HepG2 (cell line): ENCODE data around the gene BAIAP2L1. TPM values are rescaled to one million over a fixed set of nuclear protein-coding genes. Genes with fewer than 3 reads are reported as not detected.

Experiments used
- ARID2 ChIP-seq: sonication (generic); formaldehyde crosslinking; IDR thresholded peaks from 2 replicates; pipeline ENCODE4 v1.8.1; 2022; ENCODE audit warnings: mild to moderate bottlenecking, missing genetic modification reagents, borderline replicate concordance
- ATF6 ChIP-seq: sonication (generic); formaldehyde crosslinking; conservative IDR thresholded peaks from 2 replicates; pipeline ENCODE4 v1.4.0; 2020; ENCODE audit warnings: missing genetic modification reagents
- CREB1 ChIP-seq, 2 experiments: fragments of 450-650 bp in 1 of 2; IDR thresholded peaks; 2 replicates each; pipeline ENCODE4 v1.6.1; 2016 to 2017; ENCODE audit warnings: control low read depth in 1 of 2, mild to moderate bottlenecking in 1 of 2, missing compliant biosample characterization in 1 of 2, missing genetic modification characterization in 1 of 2
- FOXA1 ChIP-seq, 2 experiments: fragments of 450-650 bp in 1 of 2; sonication (generic) in 1 of 2; formaldehyde crosslinking in 1 of 2; IDR thresholded peaks; 2 replicates each; pipeline versions ENCODE4 v1.4.0 to v1.6.1; 2016 to 2020; ENCODE audit warnings: missing genetic modification reagents in 1 of 2
- HBP1 ChIP-seq: IDR thresholded peaks from 2 replicates; pipeline ENCODE4 v1.6.1; 2016; ENCODE audit warnings: low read depth, control low read depth
- HDAC2 ChIP-seq: sonication (generic); formaldehyde crosslinking; IDR thresholded peaks from 2 replicates; pipeline ENCODE4 v1.4.0; 2020; ENCODE audit warnings: missing genetic modification reagents
- IKZF1 ChIP-seq: fragments of 450-650 bp; IDR thresholded peaks from 2 replicates; pipeline ENCODE4 v1.7.1; 2016
- PRDM10 ChIP-seq: sonication (generic); formaldehyde crosslinking; IDR thresholded peaks from 2 replicates; pipeline ENCODE4 v1.4.0; 2020; ENCODE audit warnings: low read depth, missing genetic modification reagents
- SMC3 ChIP-seq: IDR thresholded peaks from 2 replicates; pipeline ENCODE4 v1.6.1; 2011; ENCODE audit warnings: low read length, improper control_type of control experiment
- TCF12 ChIP-seq, 2 experiments: fragments of 450-650 bp in 1 of 2; sonication (generic) in 1 of 2; formaldehyde crosslinking in 1 of 2; IDR thresholded peaks; 2 replicates each; pipeline versions ENCODE4 v1.6.1 to v1.8.0; 2017 to 2022; ENCODE audit warnings: antibody characterized with exemption in 1 of 2, mild to moderate bottlenecking in 1 of 2, missing genetic modification reagents in 1 of 2, moderate library complexity in 1 of 2
- THAP11 ChIP-seq: IDR thresholded peaks from 2 replicates; pipeline ENCODE4 v1.6.1; 2016; ENCODE audit warnings: missing biosample characterization, missing genetic modification reagents
- ZNF18 ChIP-seq: sonication (generic); formaldehyde crosslinking; IDR thresholded peaks from 2 replicates; pipeline ENCODE4 v1.8.0; 2022; ENCODE audit warnings: mild to moderate bottlenecking, missing genetic modification reagents; ENCODE audit not compliant: insufficient replicate concordance
- ZNF382 ChIP-seq: sonication (generic); formaldehyde crosslinking; IDR thresholded peaks from 2 replicates; pipeline ENCODE4 v1.5.0; 2020; ENCODE audit warnings: missing genetic modification reagents, mild to moderate bottlenecking, borderline replicate concordance
- ZNF652 ChIP-seq: IDR thresholded peaks from 2 replicates; pipeline ENCODE4 v1.6.1; 2016; ENCODE audit warnings: low read depth, borderline replicate concordance
- ZNF720 ChIP-seq: sonication (generic); formaldehyde crosslinking; IDR thresholded peaks from 2 replicates; pipeline ENCODE4 v1.4.0; 2020; ENCODE audit warnings: missing genetic modification reagents
- ZNF724P ChIP-seq: sonication (generic); formaldehyde crosslinking; IDR thresholded peaks from 2 replicates; pipeline ENCODE4 v1.8.0; 2022; ENCODE audit warnings: missing genetic modification reagents, borderline replicate concordance
- polyA plus RNA-seq, 8 experiments: library from polyadenylated mRNA; depleted of rRNA in 3 of 8; stranded (reverse) in 7 of 8; unstranded in 1 of 8; fragments of >200 nt; fragmentation: Illumina TruSeq in 4 of 8; extraction: Trizol in 4 of 8; gene quantifications; 2 replicates each; pipeline versions ENCODE4 v1.2.1 to v1.2.3, GENCODE V29; 2011 to 2016; ENCODE audit warnings: low read depth in 4 of 8, missing spikeins in 1 of 8, mixed read lengths in 1 of 8; ENCODE audit not compliant: insufficient read depth in 1 of 8
- total RNA-seq, 5 experiments: library from RNA; depleted of rRNA; stranded (reverse); fragments of >200 nt; fragmentation: Illumina TruSeq; extraction: Trizol; gene quantifications; 2 replicates each; pipeline ENCODE4 v1.2.3, GENCODE V29; 2016; ENCODE audit warnings: low read depth in 1 of 5

BAIAP2L1 gene
- total and polyA plus RNA-seq, 2 of the 13 experiments (the other 11 are each of a cell fraction or from before 2014, with no cell fraction given) = 13.0 to 21.5 TPM

- TF ChIP-seq HBP1 (CRISPR knock-in tag) = peak; percentile 63
- no peak for TF ChIP-seq IKZF1
- no peak; the same call in 1 of the 2 replicates for TF ChIP-seq ZNF724P (CRISPR knock-in tag)
- peak; percentile 76 for TF ChIP-seq THAP11 (CRISPR knock-in tag)
- no peak for TF ChIP-seq ARID2 (CRISPR knock-in tag)
- TF ChIP-seq ATF6 (CRISPR knock-in tag) = no peak
- TF ChIP-seq CREB1 (IDR thresholded peaks at IDR 0.05) = peak; percentile 100
- peak; percentile 98 for TF ChIP-seq CREB1 (CRISPR knock-in tag; IDR thresholded peaks at IDR 0.05)
- peak; percentile 35; the same call in 1 of the 2 replicates for TF ChIP-seq ZNF652 (CRISPR knock-in tag)
- TF ChIP-seq TCF12 (IDR thresholded peaks at IDR 0.05) = no peak
- TF ChIP-seq TCF12 (CRISPR knock-in tag; IDR thresholded peaks at IDR 0.05) = no peak
- no peak for TF ChIP-seq FOXA1 (IDR thresholded peaks at IDR 0.05)
- peak; percentile 96 for TF ChIP-seq FOXA1 (CRISPR knock-in tag; IDR thresholded peaks at IDR 0.05)
- TF ChIP-seq ZNF720 (CRISPR knock-in tag) = no peak
- TF ChIP-seq ZNF18 (CRISPR knock-in tag) = peak; percentile 79
- TF ChIP-seq SMC3 = peak; percentile 0; the same call in 1 of the 2 replicates
- TF ChIP-seq PRDM10 = peak; percentile 85
- TF ChIP-seq HDAC2 (CRISPR knock-in tag) = peak; percentile 97
- TF ChIP-seq ZNF382 (CRISPR knock-in tag) = no peak
Measured at GRCh38 chr7:98418636-98419315, 17.9 kb upstream of the BAIAP2L1 start (continued).
